Superior temporal gyrus (tissue), 1 donor: ENCODE data around the gene SMIM1.
"Not testable (repeated sequence)": the region's sequence is repeated elsewhere in the genome, so short reads cannot be mapped to it uniquely, and the experiment has no call there.

Experiments used
- DNase-seq: peaks from one replicate; pipeline ENCODE4 v3.0.0-alpha.2; 2016; ENCODE audit errors: extremely low spot score

Gene SMIM1

GRCh38 chr1:3736708-3737107, 35.8 kb upstream of the SMIM1 start:
- DNase-seq: no peak

GRCh38 chr1:3738943-3739342, 33.6 kb upstream of the SMIM1 start:
- no peak for DNase-seq

GRCh38 chr1:3740042-3740441, 32.5 kb upstream of the SMIM1 start:
- DNase-seq: peak; percentile 34

GRCh38 chr1:3740752-3741151, 31.8 kb upstream of the SMIM1 start:
- DNase-seq: no peak

GRCh38 chr1:3741566-3742438, 30.7 kb upstream of the SMIM1 start:
- no peak for DNase-seq

GRCh38 chr1:3742439-3743298, 29.9 kb upstream of the SMIM1 start:
- DNase-seq: no peak

- no peak for DNase-seq
These were observed 29.1 kb upstream of the SMIM1 start for GRCh38 chr1:3743421-3743820.

GRCh38 chr1:3743826-3744225, 28.7 kb upstream of the SMIM1 start:
- no peak for DNase-seq

GRCh38 chr1:3744646-3745045, 27.9 kb upstream of the SMIM1 start:
- DNase-seq: no peak

GRCh38 chr1:3745071-3745470, 27.5 kb upstream of the SMIM1 start:
- DNase-seq: no peak

- DNase-seq: peak; percentile 30
These were observed 26.8 kb upstream of the SMIM1 start for GRCh38 chr1:3745590-3746381.

GRCh38 chr1:3746389-3746829, 26.1 kb upstream of the SMIM1 start:
- DNase-seq: no peak

GRCh38 chr1:3746830-3747521, 25.6 kb upstream of the SMIM1 start:
- peak; percentile 77 for DNase-seq

- no peak for DNase-seq
These were observed 25.1 kb upstream of the SMIM1 start for GRCh38 chr1:3747522-3747848.

GRCh38 chr1:3747903-3748302, 24.6 kb upstream of the SMIM1 start:
- no peak for DNase-seq

- not testable (repeated sequence) for DNase-seq
These were observed 24.1 kb upstream of the SMIM1 start for GRCh38 chr1:3748316-3748900.

- no peak for DNase-seq
These were observed 23.0 kb upstream of the SMIM1 start for GRCh38 chr1:3749512-3749911.

GRCh38 chr1:3750741-3751140, 21.8 kb upstream of the SMIM1 start:
- DNase-seq: no peak

- DNase-seq: no peak
These were observed 20.1 kb upstream of the SMIM1 start, which contains the start of gene CCDC27 for GRCh38 chr1:3752400-3752945. Gene CCDC27, plus strand, starts transcription at chr1:3752450. Its CDS starts 32 bp downstream, at chr1:3752482.

GRCh38 chr1:3753656-3754454, 18.7 kb upstream of the SMIM1 start:
- DNase-seq: no peak
